ENCODE results near the gene TPCN2. TPM values are rescaled to one million over a fixed set of nuclear protein-coding genes. Genes with fewer than 3 reads are reported as not detected.

The TPCN2 gene
- polyA plus RNA-seq, 3 donors from 2014 or later = 4.8 to 7.0 (median 5.0) TPM

DNA sequence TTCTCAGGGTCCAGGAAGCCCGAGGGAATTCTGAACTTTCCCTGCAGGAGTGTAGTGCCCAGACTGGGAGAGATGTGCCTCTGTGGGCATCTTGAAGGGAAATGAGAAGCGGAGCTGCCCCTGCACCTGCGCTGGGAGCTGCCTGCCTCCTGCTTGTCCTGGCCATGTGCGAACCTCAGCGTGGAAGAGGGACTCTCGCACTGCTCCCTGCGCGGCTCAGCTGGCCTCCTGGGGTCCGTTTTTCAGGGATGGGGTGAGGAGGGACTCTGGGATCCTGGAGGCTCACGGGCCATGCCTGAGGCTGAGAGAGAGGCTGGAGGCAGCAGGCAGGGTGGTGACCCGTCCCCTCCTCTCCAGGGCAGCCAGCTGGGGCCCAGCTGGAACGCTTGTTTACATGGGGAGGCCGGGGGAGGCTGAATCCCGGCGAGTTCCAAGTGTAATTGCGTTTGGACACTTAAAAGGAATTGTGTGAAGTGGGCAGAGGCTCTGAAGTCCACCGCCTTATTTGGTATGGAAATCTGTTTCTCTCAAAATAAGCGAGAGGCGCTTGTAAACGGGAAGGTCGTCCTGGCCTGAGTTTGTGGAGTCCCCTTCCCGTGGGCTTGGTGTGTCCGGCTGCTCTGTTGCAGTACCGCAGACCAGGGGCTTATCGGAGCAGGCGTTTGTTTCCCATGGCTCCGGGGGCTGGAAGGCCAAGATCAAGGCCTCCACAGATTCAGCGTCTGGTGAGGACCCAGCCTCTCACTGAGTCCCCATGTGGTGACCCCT is 34.5 kb upstream of the TPCN2 start:
- Mint-ChIP-seq H3K27ac (no peak overlapping the region), H3K36me3 (no peaks in the 10 kb centered on the region), H3K4me1 (peaks cover 0 to 1% of the 10 kb centered on the region in 2 donors), H3K27me3 (ENCODE audit: low read depth in 3 of 3) (peaks cover 2 to 8% (median 7%) of the 10 kb centered on the region in 3 donors), H3K4me3 (no peak overlapping the region), H3K9me3 (peaks cover 0 to 1% (median 0%) of the 10 kb centered on the region in 6 donors)
- DNase-seq = no peak

DNA sequence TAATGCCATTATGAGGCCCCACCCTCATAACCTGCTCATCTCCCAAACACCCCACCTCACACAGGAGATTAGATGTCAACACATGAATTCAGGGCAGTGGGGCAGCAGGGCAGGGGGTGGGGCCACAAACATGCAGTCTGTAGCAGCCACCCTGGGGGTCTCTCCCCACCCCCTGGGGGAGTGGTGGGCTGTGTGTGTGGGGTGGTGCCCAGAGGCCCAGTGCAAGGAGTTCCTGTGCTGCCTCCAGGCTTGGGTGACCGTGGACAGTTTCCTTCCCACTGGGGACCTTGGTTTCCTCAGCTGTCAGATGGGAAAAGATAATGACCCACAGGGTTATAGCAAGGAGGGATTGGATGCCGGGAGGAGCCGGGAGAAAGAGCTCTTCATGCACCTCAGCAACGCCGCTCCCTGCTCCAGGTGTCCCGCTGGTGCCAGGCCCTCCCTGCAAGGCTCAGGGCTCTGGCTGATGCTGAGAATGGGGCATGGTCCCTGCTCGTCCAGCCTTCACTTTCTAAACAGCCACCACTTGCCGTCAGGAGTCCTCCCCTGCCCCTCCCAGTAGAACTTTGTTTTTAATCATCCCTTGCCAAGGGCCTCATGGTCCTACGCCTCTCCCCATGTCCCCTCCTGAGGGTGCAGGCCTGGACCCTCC is 33.7 kb upstream of the TPCN2 start:
- Mint-ChIP-seq H3K9me3 (peaks cover 0 to 1% (median 0%) of the 10 kb centered on the region in 6 donors), H3K27me3 (ENCODE audit: low read depth in 3 of 3) (peaks cover 2 to 7% (median 6%) of the 10 kb centered on the region in 3 donors), H3K4me1 (peaks cover 0 to 1% of the 10 kb centered on the region in 2 donors), H3K36me3 (no peaks in the 10 kb centered on the region), H3K27ac (no peak overlapping the region), H3K4me3 (no peak overlapping the region)
- no peak for DNase-seq

- no peaks in the 10 kb centered on the region for H3K36me3 Mint-ChIP-seq
- H3K9me3 Mint-ChIP-seq = peaks cover 0 to 1% (median 0%) of the 10 kb centered on the region in 6 donors
- no peaks in the 10 kb centered on the region for H3K4me1 Mint-ChIP-seq
- no peak for DNase-seq
- H3K27me3 Mint-ChIP-seq (ENCODE audit: low read depth in 3 of 3) = peaks cover 0 to 6% (median 3%) of the 10 kb centered on the region in 3 donors
- H3K4me3 Mint-ChIP-seq = no peak overlapping the region
- no peak overlapping the region for H3K27ac Mint-ChIP-seq
Observed at GRCh38 chr11:69017951-69018350, 30.8 kb upstream of the TPCN2 start.

- peaks cover 0 to 1% (median 0%) of the 10 kb centered on the region in 6 donors for H3K9me3 Mint-ChIP-seq
- no peaks in the 10 kb centered on the region for H3K4me1 Mint-ChIP-seq
- no peak overlapping the region for H3K4me3 Mint-ChIP-seq
- DNase-seq = no peak
- H3K36me3 Mint-ChIP-seq = no peaks in the 10 kb centered on the region
- peaks cover 0 to 5% (median 2%) of the 10 kb centered on the region in 3 donors for H3K27me3 Mint-ChIP-seq (ENCODE audit: low read depth in 3 of 3)
- H3K27ac Mint-ChIP-seq = peak overlapping the region in 1 of 6 donors; percentile 64
Observed at GRCh38 chr11:69018924-69019323, 29.8 kb upstream of the TPCN2 start.

- peaks cover 1 to 7% (median 5%) of the 10 kb centered on the region in 3 donors for H3K27me3 Mint-ChIP-seq (ENCODE audit: low read depth in 3 of 3)
- H3K4me3 Mint-ChIP-seq = no peak overlapping the region
- H3K4me1 Mint-ChIP-seq = no peaks in the 10 kb centered on the region
- no peaks in the 10 kb centered on the region for H3K36me3 Mint-ChIP-seq
- no peak overlapping the region for H3K27ac Mint-ChIP-seq
- peaks cover 0 to 1% (median 0%) of the 10 kb centered on the region in 6 donors for H3K9me3 Mint-ChIP-seq
- DNase-seq = no peak
Observed at GRCh38 chr11:69022260-69022659, 26.5 kb upstream of the TPCN2 start.

- Mint-ChIP-seq H3K9me3 (no peaks in the 10 kb centered on the region), H3K4me1 (no peaks in the 10 kb centered on the region), H3K36me3 (no peaks in the 10 kb centered on the region), H3K27ac (no peak overlapping the region), H3K27me3 (ENCODE audit: low read depth in 3 of 3) (peaks cover 3 to 7% (median 5%) of the 10 kb centered on the region in 3 donors), H3K4me3 (no peak overlapping the region)
- no peak for DNase-seq
Observed at GRCh38 chr11:69024509-69024908, 24.2 kb upstream of the TPCN2 start.

DNA sequence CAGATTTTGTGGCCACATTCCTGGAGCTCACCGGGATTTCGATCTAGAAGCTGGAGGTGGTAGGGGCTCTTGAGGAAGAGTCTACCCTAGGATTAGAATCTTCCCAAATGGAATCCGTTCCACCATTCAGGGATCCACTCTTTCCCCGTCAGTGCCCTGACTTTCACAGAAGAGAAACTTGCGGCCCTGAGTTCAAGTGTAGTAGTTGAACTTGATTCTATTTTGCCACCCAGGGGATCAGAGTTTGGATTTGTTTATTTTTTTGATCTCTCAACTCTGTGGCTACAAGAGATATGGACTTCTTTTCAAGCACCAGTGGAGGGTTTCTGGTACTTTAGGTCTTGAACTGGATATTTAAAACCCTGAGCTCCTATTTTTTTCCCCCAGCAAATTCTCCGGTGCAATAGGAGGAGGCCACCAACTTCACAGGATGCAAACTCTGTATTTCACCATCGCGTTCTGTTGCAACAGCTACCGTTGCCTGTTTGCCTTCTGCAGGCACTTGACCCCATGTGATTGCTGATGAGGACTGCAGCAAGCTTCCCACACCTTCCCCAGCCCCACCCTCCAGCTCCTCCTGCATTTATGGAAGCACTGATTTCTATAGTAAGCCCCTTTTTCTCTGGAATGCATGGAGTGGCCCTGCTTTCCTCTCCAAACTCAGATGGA is 20.9 kb upstream of the TPCN2 start:
- Mint-ChIP-seq H3K27me3 (ENCODE audit: low read depth in 3 of 3) (peaks cover 3 to 12% (median 5%) of the 10 kb centered on the region in 3 donors), H3K9me3 (no peaks in the 10 kb centered on the region), H3K36me3 (no peaks in the 10 kb centered on the region), H3K4me3 (no peak overlapping the region), H3K27ac (no peak overlapping the region), H3K4me1 (no peaks in the 10 kb centered on the region)
- no peak for DNase-seq

- Mint-ChIP-seq H3K36me3 (no peaks in the 10 kb centered on the region), H3K4me1 (no peaks in the 10 kb centered on the region), H3K4me3 (no peak overlapping the region), H3K27ac (no peak overlapping the region), H3K9me3 (no peaks in the 10 kb centered on the region), H3K27me3 (ENCODE audit: low read depth in 3 of 3) (peaks cover 3 to 6% (median 4%) of the 10 kb centered on the region in 3 donors)
- DNase-seq = no peak
Observed at GRCh38 chr11:69030301-69030700, 18.4 kb upstream of the TPCN2 start.

GRCh38 chr11:69032833-69033232 is 15.9 kb upstream of the TPCN2 start:
- Mint-ChIP-seq H3K27ac (no peak overlapping the region), H3K4me3 (no peak overlapping the region), H3K9me3 (no peaks in the 10 kb centered on the region), H3K27me3 (ENCODE audit: low read depth in 3 of 3) (peaks cover 2 to 5% (median 4%) of the 10 kb centered on the region in 3 donors), H3K36me3 (no peaks in the 10 kb centered on the region), H3K4me1 (no peaks in the 10 kb centered on the region)
- DNase-seq = no peak

DNA sequence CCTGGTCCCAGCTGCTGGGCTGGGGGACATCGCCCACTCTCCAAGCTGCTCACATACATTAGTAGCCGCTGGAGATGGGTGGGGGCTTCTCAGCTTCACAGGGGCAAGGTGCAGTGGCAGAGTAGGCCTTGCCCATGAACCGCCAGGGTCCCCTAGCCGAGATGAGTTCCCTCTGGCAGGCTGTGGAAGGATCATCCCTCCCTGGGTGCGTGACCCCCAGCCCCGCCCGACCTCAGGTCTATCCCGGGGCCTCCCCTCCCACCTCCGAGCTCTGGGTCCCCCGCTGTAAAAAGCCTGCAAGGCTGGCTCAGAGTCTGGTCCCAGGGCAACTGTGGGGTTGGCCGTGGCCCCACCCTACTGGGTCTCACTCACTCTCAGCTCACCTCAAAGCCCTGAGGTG is 15.3 kb upstream of the TPCN2 start:
- no peak for DNase-seq
- H3K9me3 Mint-ChIP-seq = no peaks in the 10 kb centered on the region
- no peak overlapping the region for H3K4me3 Mint-ChIP-seq
- H3K36me3 Mint-ChIP-seq = no peaks in the 10 kb centered on the region
- no peaks in the 10 kb centered on the region for H3K4me1 Mint-ChIP-seq
- H3K27ac Mint-ChIP-seq = no peak overlapping the region
- H3K27me3 Mint-ChIP-seq (ENCODE audit: low read depth in 3 of 3) = peaks cover 0 to 5% (median 4%) of the 10 kb centered on the region in 3 donors

GRCh38 chr11:69034123-69034867 is 14.4 kb upstream of the TPCN2 start:
- Mint-ChIP-seq H3K36me3 (no peaks in the 10 kb centered on the region), H3K4me3 (no peak overlapping the region), H3K9me3 (no peaks in the 10 kb centered on the region), H3K4me1 (no peaks in the 10 kb centered on the region), H3K27me3 (ENCODE audit: low read depth in 3 of 3) (peaks cover 0 to 5% (median 4%) of the 10 kb centered on the region in 3 donors), H3K27ac (no peak overlapping the region)
- DNase-seq = no peak

DNA sequence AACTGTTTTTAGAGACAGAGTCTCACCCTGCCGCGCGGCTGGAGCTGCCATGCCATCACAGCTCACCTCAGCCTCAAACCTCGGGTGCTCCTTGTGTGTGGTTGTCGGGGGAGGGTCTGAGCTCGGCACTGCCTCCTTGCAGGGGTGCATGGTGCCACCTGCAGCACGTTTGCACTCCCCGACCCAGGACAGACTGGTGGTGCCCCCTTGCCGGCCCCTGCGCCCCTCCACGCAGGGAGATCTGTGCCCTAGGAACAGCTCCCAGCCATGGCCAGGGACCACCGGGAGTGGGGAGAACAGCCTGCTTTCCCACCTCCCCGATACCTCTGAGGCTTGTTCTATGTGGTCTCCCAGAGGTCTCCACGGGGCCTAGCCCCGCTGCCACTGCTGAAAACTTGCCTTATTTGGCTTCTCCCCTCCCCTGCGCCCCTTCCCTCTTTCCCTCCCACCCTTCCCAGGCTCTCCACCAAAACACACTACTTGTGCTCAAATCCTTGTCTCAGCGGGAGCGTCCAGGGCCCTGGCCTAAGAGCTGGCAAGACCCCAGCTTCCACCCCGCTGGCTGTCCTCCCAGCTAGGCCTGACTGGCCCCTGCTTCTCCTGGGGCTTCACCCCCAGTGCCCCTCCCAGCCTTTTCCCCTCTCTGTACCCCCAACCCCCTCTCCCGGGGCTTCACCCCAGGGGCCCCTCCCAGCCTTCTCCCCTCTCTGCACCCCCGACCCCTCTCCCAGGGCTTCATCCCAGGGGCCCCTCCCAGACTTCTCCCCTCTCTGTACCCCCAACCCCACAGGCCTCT is 13.4 kb upstream of the TPCN2 start:
- no peak overlapping the region for H3K4me3 Mint-ChIP-seq
- H3K4me1 Mint-ChIP-seq = no peaks in the 10 kb centered on the region

DNA sequence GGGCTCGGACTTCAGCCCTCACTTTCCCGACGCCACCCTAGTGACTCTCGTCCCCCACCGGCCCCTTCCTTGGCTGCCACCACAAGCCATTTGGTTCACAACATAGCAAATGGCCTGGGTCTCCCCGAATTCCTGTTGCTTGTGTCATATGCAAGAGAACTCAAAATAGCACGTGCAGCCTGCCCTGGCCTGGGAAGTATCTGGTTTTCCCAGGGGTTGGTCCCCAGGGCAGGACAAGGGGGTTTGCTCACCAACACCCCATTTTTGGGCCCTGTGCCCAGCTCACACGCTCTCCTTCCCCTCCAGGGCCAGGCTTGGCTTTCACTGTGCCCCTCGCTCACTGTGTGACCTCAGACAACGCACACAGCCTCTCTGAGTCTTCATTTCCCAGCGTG is 12.8 kb upstream of the TPCN2 start:
- H3K27ac Mint-ChIP-seq = no peak overlapping the region
- no peaks in the 10 kb centered on the region for H3K9me3 Mint-ChIP-seq
- H3K4me3 Mint-ChIP-seq = no peak overlapping the region
- H3K4me1 Mint-ChIP-seq = no peaks in the 10 kb centered on the region
- H3K36me3 Mint-ChIP-seq = no peaks in the 10 kb centered on the region
- peaks cover 0 to 5% (median 4%) of the 10 kb centered on the region in 3 donors for H3K27me3 Mint-ChIP-seq (ENCODE audit: low read depth in 3 of 3)
- no peak for DNase-seq

More for the DNA sequence above, 13.4 kb upstream of the TPCN2 start:
- H3K27me3 Mint-ChIP-seq (ENCODE audit: low read depth in 3 of 3) = peaks cover 0 to 5% (median 4%) of the 10 kb centered on the region in 3 donors
- DNase-seq = no peak
- no peak overlapping the region for H3K27ac Mint-ChIP-seq
- H3K36me3 Mint-ChIP-seq = no peaks in the 10 kb centered on the region
- H3K9me3 Mint-ChIP-seq = no peaks in the 10 kb centered on the region

Measured in immature natural killer cell (primary cell).